ENCODE data around the gene UGT1A3.

DNA sequence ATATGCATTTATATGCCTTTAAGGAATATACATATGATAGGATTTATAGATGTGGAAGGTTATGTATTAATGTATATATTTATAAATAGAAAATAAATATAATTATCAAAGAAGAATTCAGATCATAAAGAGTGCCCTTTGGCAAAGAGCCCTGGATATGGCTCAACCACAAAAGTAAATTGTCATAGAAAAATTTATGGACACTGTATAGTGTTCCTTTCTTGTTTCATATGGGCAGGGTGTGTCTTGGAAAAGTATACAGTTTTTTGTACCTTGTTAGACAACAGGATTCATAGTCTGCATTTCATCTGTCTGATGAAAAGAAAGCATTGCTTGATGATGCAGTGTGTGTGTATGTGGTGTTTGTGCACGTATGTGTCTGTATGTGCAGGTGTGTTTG lies 44.2 kb upstream of the UGT1A3 start:
- TF ChIP-seq, protein P1, sequence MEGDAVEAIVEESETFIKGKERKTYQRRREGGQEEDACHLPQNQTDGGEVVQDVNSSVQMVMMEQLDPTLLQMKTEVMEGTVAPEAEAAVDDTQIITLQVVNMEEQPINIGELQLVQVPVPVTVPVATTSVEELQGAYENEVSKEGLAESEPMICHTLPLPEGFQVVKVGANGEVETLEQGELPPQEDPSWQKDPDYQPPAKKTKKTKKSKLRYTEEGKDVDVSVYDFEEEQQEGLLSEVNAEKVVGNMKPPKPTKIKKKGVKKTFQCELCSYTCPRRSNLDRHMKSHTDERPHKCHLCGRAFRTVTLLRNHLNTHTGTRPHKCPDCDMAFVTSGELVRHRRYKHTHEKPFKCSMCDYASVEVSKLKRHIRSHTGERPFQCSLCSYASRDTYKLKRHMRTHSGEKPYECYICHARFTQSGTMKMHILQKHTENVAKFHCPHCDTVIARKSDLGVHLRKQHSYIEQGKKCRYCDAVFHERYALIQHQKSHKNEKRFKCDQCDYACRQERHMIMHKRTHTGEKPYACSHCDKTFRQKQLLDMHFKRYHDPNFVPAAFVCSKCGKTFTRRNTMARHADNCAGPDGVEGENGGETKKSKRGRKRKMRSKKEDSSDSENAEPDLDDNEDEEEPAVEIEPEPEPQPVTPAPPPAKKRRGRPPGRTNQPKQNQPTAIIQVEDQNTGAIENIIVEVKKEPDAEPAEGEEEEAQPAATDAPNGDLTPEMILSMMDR (IDR thresholded peaks at IDR 0.05) = no peak
- TF ChIP-seq EZH2 (IDR thresholded peaks at IDR 0.05; ENCODE audit: borderline replicate concordance, insufficient read depth, low read depth, low read length, poor library complexity, severe bottlenecking) = no peak

All from B cell (primary cell).